HEK293 (cell line): ENCODE results near the gene NRP1.
"Not testable (repeated sequence)": the region's sequence is repeated elsewhere in the genome, so short reads cannot be mapped to it uniquely, and the experiment has no call there.

Source experiments
- GLI4 ChIP-seq: fragments of 450-650 bp; formaldehyde crosslinking; IDR thresholded peaks from 2 replicates; pipeline ENCODE4 v1.5.1; 2016; ENCODE audit warnings: missing biosample characterization, missing genetic modification characterization
- YY1 ChIP-seq: fragments of 450-650 bp; formaldehyde crosslinking; IDR thresholded peaks from 2 replicates; pipeline ENCODE4 v1.5.1; 2018; ENCODE audit warnings: missing biosample characterization, missing genetic modification characterization
- ZBTB17 ChIP-seq: fragments of 450-650 bp; formaldehyde crosslinking; IDR thresholded peaks from 2 replicates; pipeline ENCODE4 v1.5.1; 2016; ENCODE audit warnings: missing biosample characterization, missing genetic modification characterization
- ZBTB7A ChIP-seq: fragments of 450-650 bp; formaldehyde crosslinking; IDR thresholded peaks from 2 replicates; pipeline ENCODE4 v1.5.1; 2016; ENCODE audit warnings: low read depth, missing biosample characterization, missing genetic modification characterization
- ZNF140 ChIP-seq: fragments of 450-650 bp; formaldehyde crosslinking; IDR thresholded peaks from 2 replicates; pipeline ENCODE4 v1.5.1; 2016; ENCODE audit warnings: missing biosample characterization, missing genetic modification characterization
- ZNF549 ChIP-seq: fragments of 450-650 bp; IDR thresholded peaks from 2 replicates; pipeline ENCODE4 v1.5.1; 2018; ENCODE audit warnings: missing biosample characterization, missing genetic modification characterization, mild to moderate bottlenecking, inconsistent platforms, moderate library complexity
- TF ChIP-seq, protein P1 (sequence below): fragments of 450-650 bp; formaldehyde crosslinking; IDR thresholded peaks from 2 replicates; pipeline ENCODE4 v1.5.1; 2016; ENCODE audit warnings: missing biosample characterization, missing genetic modification characterization
- TF ChIP-seq, protein P2 (sequence below): sonication (generic); formaldehyde crosslinking; IDR thresholded peaks from 2 replicates; pipeline ENCODE4 v1.8.1; 2022; ENCODE audit warnings: mild to moderate bottlenecking, moderate library complexity, missing genetic modification reagents

DNA sequence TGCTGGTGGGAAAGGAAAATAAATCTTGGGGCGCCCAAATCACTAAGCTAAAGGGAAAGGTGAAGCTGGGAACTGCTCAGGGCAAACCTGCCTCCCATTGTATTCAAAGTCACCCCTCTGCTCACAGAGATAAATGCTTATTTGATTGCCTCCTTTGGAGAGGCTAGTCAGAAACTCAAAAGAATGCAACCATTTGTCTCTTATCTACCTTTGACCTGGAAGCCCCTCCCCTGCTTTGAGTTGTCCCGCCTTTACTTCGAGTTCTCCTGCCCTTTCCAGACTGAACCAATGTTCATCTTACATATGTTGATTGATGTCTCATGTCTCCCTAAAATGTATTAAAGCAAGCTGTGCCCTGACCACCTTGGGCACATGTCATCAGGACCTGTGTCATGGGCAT lies 33.9 kb downstream of the NRP1 start:
- TF ChIP-seq YY1 (tag by site-specific recombination); ZBTB17 (tag by site-specific recombination); ZNF140; GLI4 (tag by site-specific recombination); ZBTB7A (tag by site-specific recombination); ZNF549 (tag by site-specific recombination): not testable (repeated sequence)
- TF ChIP-seq, protein P1, sequence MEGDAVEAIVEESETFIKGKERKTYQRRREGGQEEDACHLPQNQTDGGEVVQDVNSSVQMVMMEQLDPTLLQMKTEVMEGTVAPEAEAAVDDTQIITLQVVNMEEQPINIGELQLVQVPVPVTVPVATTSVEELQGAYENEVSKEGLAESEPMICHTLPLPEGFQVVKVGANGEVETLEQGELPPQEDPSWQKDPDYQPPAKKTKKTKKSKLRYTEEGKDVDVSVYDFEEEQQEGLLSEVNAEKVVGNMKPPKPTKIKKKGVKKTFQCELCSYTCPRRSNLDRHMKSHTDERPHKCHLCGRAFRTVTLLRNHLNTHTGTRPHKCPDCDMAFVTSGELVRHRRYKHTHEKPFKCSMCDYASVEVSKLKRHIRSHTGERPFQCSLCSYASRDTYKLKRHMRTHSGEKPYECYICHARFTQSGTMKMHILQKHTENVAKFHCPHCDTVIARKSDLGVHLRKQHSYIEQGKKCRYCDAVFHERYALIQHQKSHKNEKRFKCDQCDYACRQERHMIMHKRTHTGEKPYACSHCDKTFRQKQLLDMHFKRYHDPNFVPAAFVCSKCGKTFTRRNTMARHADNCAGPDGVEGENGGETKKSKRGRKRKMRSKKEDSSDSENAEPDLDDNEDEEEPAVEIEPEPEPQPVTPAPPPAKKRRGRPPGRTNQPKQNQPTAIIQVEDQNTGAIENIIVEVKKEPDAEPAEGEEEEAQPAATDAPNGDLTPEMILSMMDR, result not testable (repeated sequence)
- TF ChIP-seq, protein P2, sequence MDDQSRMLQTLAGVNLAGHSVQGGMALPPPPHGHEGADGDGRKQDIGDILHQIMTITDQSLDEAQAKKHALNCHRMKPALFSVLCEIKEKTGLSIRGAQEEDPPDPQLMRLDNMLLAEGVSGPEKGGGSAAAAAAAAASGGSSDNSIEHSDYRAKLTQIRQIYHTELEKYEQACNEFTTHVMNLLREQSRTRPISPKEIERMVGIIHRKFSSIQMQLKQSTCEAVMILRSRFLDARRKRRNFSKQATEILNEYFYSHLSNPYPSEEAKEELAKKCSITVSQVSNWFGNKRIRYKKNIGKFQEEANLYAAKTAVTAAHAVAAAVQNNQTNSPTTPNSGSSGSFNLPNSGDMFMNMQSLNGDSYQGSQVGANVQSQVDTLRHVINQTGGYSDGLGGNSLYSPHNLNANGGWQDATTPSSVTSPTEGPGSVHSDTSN (CRISPR knock-in tag), result not testable (repeated sequence)
